VCaP (cell line): ENCODE measurements around the gene KIAA1671.

Experiments
- H3K27ac ChIP-seq: fragments of 450-650 bp; 2 replicates; pipeline ENCODE4 v1.5.1; 2017
- TF ChIP-seq, protein P1 (sequence below): fragments of 450-650 bp; conservative IDR thresholded peaks from 2 replicates; pipeline ENCODE4 v1.5.1; 2017; ENCODE audit warnings: mild to moderate bottlenecking, moderate library complexity

The KIAA1671 gene

DNA sequence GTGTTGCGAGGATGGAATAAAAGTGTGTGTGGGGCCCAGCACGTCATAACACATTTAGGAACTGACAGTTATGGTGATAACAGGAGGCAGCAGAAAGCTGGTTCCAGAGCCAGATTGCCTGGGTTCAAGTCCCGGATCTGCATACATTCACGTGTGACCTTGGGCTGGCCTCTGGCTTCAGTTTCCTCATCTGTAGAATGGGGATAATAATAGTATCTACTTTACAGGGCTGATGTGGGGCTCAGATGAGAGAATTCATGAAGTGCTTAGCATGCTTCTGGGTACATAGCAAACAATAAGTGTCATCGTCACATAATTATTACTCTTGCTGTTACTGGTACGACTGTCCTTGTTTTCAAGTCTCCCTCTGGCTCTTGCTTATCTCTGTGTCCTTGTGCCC, 97.3 kb downstream of the KIAA1671 start:
- TF ChIP-seq, protein P1, sequence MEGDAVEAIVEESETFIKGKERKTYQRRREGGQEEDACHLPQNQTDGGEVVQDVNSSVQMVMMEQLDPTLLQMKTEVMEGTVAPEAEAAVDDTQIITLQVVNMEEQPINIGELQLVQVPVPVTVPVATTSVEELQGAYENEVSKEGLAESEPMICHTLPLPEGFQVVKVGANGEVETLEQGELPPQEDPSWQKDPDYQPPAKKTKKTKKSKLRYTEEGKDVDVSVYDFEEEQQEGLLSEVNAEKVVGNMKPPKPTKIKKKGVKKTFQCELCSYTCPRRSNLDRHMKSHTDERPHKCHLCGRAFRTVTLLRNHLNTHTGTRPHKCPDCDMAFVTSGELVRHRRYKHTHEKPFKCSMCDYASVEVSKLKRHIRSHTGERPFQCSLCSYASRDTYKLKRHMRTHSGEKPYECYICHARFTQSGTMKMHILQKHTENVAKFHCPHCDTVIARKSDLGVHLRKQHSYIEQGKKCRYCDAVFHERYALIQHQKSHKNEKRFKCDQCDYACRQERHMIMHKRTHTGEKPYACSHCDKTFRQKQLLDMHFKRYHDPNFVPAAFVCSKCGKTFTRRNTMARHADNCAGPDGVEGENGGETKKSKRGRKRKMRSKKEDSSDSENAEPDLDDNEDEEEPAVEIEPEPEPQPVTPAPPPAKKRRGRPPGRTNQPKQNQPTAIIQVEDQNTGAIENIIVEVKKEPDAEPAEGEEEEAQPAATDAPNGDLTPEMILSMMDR, result no peak
- no peak overlapping the region for H3K27ac ChIP-seq

DNA sequence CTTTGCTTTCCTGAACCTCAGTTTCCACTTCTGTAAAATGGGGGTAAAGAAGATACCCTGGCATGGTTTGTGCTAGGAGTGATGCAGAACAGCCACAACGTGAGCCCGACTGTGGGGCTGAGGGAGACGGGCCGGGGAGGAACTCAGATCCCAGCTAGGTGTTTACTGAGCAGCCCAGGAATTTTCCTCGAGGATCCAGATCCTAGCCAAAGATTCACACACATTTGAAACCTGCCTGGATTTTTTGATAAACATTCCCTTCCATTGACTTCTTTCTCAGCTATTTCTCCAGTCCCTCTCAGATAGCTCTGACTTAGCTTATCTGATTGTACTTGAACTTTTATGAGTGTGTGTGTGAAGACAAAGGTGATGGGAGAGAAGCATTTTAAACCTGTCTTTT, 98.0 kb downstream of the KIAA1671 start:
- TF ChIP-seq, protein P1, result no peak
- H3K27ac ChIP-seq, result peak overlapping the region; percentile 62

DNA sequence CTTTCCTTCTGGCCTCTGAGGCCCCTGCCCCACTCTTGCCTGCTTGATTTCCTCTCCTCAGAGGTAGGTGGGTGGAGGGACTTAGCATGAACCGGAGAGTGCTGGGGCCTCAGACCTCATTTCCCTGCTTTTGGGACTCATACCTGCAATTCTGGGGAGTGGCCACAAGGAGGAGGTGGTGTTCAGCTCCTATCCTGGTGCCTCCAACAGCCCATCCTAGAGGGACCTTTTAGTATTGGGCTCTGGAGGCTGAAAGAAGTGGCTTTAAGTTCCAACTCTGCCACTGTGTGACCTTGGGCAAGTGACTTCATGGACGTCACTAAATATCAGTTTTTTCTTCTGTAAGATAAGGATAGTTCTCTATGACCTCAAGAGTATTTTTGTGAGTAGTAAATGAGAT, 98.6 kb downstream of the KIAA1671 start:
- TF ChIP-seq, protein P1, result peak; percentile 46
- H3K27ac ChIP-seq, result peak overlapping the region; percentile 62

DNA sequence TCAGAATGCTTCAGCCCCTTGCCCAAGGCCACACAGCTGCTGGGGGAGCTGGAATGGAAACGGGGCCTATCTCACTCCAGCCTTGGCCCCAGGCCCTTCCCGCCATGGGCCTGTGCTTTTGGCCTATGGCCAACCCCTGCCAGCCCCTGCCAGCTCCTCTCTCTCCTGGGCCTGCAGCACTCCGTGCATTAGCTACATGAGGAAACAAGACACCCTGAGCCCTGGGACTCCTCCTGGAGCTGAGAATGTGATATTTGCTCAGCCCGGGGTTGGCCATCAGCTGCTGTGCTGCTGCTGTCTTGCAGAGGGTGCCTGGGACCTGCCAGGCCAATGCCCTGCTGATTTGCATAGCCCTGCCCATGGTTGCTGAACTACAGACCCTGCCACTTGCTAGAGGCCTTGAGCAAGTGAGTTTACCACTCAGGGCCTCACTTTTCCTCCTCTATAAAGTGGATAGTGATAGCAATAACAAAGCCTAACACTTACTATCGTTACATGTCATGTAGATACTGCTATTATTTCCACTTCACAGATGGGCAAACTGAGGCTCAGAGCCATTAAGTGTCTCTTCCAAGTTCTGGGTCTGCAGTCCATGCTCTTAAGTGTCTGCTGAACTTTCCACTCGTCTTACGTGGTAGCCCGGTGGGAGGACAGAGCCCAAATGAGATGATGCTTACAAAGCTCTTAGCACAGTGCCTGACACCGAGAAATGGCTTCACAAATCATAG, 99.6 kb downstream of the KIAA1671 start:
- H3K27ac ChIP-seq, result peak overlapping the region; percentile 62
- TF ChIP-seq, protein P1, result no peak

- peak overlapping the region; percentile 62 for H3K27ac ChIP-seq
- TF ChIP-seq, protein P1, result no peak
Observed at GRCh38 chr22:25053153-25053805, 100.8 kb downstream of the KIAA1671 start.

DNA sequence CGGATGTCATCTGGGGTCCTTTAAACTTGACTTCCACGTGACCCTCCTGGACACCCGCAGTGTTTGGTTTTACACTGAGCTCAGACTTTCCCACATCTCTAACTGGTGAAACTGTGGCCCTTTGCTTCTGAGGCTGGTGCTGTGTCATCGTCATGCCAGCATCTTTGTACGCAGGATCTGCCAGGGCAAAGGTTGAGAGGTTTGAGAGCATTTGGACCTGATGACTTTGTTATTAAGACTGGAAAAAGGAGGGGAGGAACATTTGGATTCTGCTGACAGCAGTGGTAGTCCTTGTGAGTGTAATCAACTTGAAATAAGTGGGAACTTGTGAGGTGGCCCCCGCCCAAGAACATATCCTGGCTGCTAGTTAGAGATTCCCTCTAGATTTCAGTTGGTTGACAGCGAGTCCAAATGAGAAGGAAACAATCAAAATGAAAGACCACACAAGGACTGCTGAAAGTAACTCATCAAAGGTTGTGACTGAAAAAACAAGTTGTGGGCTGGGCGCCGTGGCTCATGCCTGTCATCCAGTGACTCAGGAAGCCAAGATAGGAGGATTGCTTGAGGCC, 102.5 kb downstream of the KIAA1671 start:
- no peak overlapping the region for H3K27ac ChIP-seq
- TF ChIP-seq, protein P1, result no peak

DNA sequence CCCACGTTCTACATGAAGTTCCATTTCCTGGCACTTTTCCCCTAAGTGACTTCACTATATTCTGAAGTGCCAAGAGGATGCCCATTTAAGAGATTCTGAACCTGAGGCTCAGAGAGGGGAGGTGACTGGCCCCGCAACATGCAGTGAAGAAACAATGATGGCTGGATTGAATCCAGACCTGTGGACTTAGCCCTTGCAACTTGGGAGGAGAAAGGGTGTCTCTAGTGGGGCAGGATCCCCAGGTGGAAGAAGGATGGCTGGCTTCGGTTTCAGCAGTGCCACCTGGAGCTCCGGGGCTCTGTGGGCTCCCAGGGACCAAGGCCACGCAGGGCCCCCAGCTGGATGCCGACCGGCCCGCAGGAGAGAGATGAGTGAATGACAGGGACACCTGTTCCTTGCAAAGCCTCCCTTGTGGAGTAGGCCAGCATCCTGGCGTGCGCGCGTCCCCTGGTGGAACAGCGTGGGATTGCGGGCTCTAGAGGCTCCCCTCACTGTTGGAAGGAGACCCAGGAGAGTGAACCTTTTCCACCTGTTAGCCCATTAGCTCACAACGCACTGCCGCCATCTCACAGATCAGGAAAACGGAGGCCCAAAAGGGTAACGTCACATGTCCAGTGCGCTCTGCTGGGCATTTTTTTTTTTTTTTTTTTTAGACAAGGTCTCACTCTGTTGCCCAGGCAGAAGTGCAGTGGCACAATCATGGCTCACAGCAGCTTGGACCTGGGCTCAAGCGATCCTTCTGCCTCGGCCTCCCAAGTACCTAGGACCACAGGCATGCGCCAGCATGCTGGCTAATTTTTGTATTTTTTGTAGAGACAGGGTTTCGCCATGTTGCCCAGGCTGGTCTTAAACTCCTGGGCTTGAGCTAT, 104.7 kb downstream of the KIAA1671 start:
- TF ChIP-seq, protein P1, result peak; percentile 96
- no peak overlapping the region for H3K27ac ChIP-seq
